ENCODE measurements around the gene DDX1.
"Not testable (repeated sequence)": the region's sequence is repeated elsewhere in the genome, so short reads cannot be mapped to it uniquely, and the experiment has no call there.

Gene DDX1

GRCh38 chr2:15675456-15676195 lies 84.0 kb downstream of the DDX1 start:
- no peak overlapping the region for H3K4me3 ChIP-seq (ENCODE audit: low read depth, low read length)
- TF ChIP-seq CTCF (IDR thresholded peaks at IDR 0.05; ENCODE audit: borderline replicate concordance, insufficient read depth, low read depth, low read length), result no peak

- H3K4me3 ChIP-seq (ENCODE audit: low read depth, low read length), result no peak overlapping the region
- no peak for TF ChIP-seq CTCF (IDR thresholded peaks at IDR 0.05; ENCODE audit: borderline replicate concordance, insufficient read depth, low read depth, low read length)
Observed at GRCh38 chr2:15677141-15677843, 85.6 kb downstream of the DDX1 start.

GRCh38 chr2:15678346-15678745 lies 86.7 kb downstream of the DDX1 start:
- no peak overlapping the region for H3K4me3 ChIP-seq (ENCODE audit: low read depth, low read length)
- no peak for TF ChIP-seq CTCF (IDR thresholded peaks at IDR 0.05; ENCODE audit: borderline replicate concordance, insufficient read depth, low read depth, low read length)

- TF ChIP-seq CTCF (IDR thresholded peaks at IDR 0.05; ENCODE audit: borderline replicate concordance, insufficient read depth, low read depth, low read length), result no peak
- H3K4me3 ChIP-seq (ENCODE audit: low read depth, low read length), result no peak overlapping the region
Observed at GRCh38 chr2:15678909-15679308, 87.2 kb downstream of the DDX1 start.

GRCh38 chr2:15679386-15679924 lies 87.8 kb downstream of the DDX1 start:
- no peak overlapping the region for H3K4me3 ChIP-seq (ENCODE audit: low read depth, low read length)
- TF ChIP-seq CTCF (IDR thresholded peaks at IDR 0.05; ENCODE audit: borderline replicate concordance, insufficient read depth, low read depth, low read length), result no peak

GRCh38 chr2:15680132-15680531 lies 88.5 kb downstream of the DDX1 start:
- not testable (repeated sequence) for H3K4me3 ChIP-seq (ENCODE audit: low read depth, low read length)
